Skeletal muscle tissue (tissue), 4 donors: Measurements from ENCODE around the gene PSMD10. TPM values are rescaled to one million over a fixed set of nuclear protein-coding genes. Genes with fewer than 3 reads are reported as not detected.

Experiments
- H3K27ac ChIP-seq: one replicate; pipeline ENCODE4 v1.7.0; 2013; ENCODE audit warnings: mild to moderate bottlenecking, low read depth, low read length, inconsistent platforms
- H3K27me3 ChIP-seq, 3 donors: one replicate each; pipeline ENCODE4 v1.7.0; 2013; ENCODE audit warnings: low read length in 3 of 3; ENCODE audit not compliant: control insufficient read depth in 3 of 3, insufficient read depth in 3 of 3
- H3K36me3 ChIP-seq, 3 donors: one replicate each; pipeline ENCODE4 v1.7.0; 2013; ENCODE audit warnings: low read length in 3 of 3; ENCODE audit not compliant: control insufficient read depth in 3 of 3, insufficient read depth in 3 of 3
- H3K4me1 ChIP-seq, 3 donors: one replicate each; pipeline ENCODE4 v1.7.0; 2013; ENCODE audit warnings: low read length in 3 of 3, mild to moderate bottlenecking in 3 of 3; ENCODE audit not compliant: control insufficient read depth in 3 of 3, insufficient read depth in 3 of 3
- H3K4me3 ChIP-seq, 3 donors: one replicate each; pipeline ENCODE4 v1.7.0; 2013; ENCODE audit warnings: low read length in 3 of 3
- H3K9ac ChIP-seq, 3 donors: one replicate each; pipeline ENCODE4 v1.7.0; 2013; ENCODE audit warnings: low read length in 3 of 3, mild to moderate bottlenecking in 3 of 3, moderate library complexity in 2 of 3, low read depth in 1 of 3
- H3K9me3 ChIP-seq, 3 donors: one replicate each; pipeline ENCODE4 v1.7.0; 2013; ENCODE audit warnings: low read length in 3 of 3; ENCODE audit not compliant: control insufficient read depth in 3 of 3
- total RNA-seq: library from RNA; depleted of rRNA; stranded (reverse); fragments of >200 nt; gene quantifications from one replicate; pipeline ENCODE4 v1.2.3, GENCODE V29; 2014
- donor health status: Osteomylitis.

PSMD10 gene
- total RNA-seq, 1 donor from 2014 or later, result 57.9 TPM

DNA sequence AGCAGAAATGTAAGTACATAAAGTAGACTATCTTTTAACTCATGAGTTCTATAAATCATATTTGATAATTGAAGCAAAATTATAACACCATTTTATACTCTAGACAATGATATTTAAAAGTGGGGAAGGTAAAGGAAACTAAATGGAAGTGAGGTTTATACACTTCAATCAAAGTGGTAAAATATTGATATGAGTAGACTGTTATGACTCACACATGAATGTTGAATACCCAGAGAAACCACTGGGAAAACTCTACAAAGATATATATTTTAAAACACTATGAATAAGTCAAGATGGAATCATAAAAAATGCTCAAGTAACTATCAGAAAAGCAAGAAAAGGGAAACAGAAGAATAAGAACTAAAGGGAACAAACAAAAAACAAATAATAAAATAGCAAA is 38.1 kb downstream of the PSMD10 start:
- H3K27ac ChIP-seq, result no peak overlapping the region
- no peak overlapping the region for H3K4me3 ChIP-seq
- H3K9ac ChIP-seq, result no peak overlapping the region
- no peaks in the 10 kb centered on the region for H3K36me3 ChIP-seq
- H3K4me1 ChIP-seq, result no peaks in the 10 kb centered on the region
- H3K9me3 ChIP-seq, result no peaks in the 10 kb centered on the region
- peaks cover 0 to 9% (median 0%) of the 10 kb centered on the region in 3 donors for H3K27me3 ChIP-seq

DNA sequence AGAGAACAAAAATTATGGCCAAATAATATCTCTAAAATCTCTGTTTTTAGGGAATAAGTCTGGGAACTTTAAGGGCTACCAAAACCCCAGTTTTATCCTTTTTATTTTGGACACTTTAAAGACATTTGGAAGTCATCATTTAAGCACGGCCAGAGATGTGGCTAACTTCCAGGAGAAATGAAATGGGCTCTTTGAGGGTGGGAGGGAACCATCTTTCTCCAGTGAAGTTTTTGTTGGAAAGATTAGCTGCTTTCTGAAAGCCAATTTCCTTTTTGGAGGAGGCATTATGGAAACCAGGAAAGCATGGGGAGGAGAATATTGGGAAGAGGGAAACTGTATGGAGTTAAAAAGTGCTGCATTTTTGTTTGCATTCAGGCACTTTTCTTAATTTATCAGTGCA is 41.7 kb downstream of the PSMD10 start:
- no peaks in the 10 kb centered on the region for H3K36me3 ChIP-seq

DNA sequence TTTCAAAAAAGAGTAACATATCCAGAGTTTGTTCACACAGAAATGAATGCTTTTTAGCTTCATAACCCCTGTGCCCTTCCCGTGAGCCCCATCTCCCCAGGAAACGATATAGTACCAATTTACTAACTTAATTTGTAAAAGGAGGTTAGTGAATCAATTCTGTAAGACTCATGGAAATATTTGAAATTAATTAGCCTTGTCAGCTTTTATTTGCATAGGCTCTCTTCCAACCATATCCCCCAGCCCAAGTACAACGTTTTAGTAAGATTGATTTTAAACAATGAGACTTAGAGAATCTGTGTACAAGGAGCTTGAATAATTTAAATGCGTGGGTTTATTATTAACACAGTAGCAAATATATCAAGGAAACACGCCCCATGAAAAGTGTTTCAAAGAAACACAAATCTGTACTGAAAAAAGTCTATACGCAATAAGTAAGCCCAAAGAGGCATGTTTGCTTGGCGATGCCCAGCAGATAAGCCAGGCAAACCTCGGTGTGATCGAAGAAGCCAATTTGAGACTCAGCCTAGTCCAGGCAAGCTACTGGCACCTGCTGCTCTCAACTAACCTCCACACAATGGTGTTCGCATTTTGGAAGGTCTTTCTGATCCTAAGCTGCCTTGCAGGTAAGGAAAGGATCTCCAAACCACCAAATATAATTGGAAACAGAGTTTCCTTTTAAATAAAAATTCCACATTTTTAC is 46.6 kb downstream of the PSMD10 start, which contains the start of gene VSIG1:
Gene VSIG1, plus strand, starts transcription at position 512 of the 703 bp plus-strand sequence. Its CDS starts 66 bp downstream, at position 578.
- no peak within 1 kb of the TSS for H3K27ac ChIP-seq
- H3K36me3 ChIP-seq, result no peaks in the 10 kb centered on the region
- no peak within 1 kb of the TSS for H3K9ac ChIP-seq
- H3K4me1 ChIP-seq, result no peaks in the 10 kb centered on the region
- peaks cover 0 to 10% (median 0%) of the 10 kb centered on the region in 3 donors for H3K27me3 ChIP-seq
- no peak within 1 kb of the TSS for H3K4me3 ChIP-seq
- no peaks in the 10 kb centered on the region for H3K9me3 ChIP-seq

More for the DNA sequence above, 41.7 kb downstream of the PSMD10 start:
- Histone ChIP-seq H3K9me3 (no peaks in the 10 kb centered on the region), H3K27ac (no peak overlapping the region), H3K4me3 (no peak overlapping the region), H3K4me1 (no peaks in the 10 kb centered on the region), H3K27me3 (peaks cover 0 to 9% (median 0%) of the 10 kb centered on the region in 3 donors), H3K9ac (no peak overlapping the region)

DNA sequence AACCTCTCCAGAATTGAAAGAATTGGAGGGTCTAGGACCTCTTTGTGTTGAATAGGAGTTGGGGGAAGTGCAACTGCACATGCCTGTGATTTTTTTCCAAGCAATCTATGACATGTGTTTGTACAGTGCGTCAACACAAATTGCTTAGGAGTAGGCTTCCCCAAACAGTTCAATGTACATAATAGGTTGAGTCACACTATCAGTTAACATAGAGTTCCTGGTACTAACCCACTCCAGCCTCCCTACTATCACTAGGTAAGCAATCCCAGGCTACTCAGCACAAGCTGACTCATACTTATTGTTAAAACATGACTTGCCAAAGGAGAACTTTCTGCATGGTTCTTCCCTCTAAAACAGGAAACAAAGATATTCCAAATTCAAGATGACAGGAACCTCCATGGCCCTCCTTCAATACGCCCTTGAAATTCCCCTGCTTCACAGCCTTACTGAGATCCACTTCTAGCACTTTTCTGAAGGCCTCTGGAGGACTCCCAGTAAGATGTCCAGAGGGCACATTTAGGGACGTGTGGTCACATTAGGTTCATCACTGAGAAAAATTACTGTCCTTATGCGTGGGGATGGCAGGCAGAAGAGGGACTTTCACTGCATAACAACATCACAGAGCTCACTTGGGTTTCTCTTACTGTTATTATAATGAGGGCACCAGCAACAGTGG is 54.9 kb downstream of the PSMD10 start:
- H3K36me3 ChIP-seq, result no peaks in the 10 kb centered on the region
- H3K9me3 ChIP-seq, result no peaks in the 10 kb centered on the region
- peaks cover 0 to 3% (median 0%) of the 10 kb centered on the region in 3 donors for H3K27me3 ChIP-seq
- H3K9ac ChIP-seq, result no peak overlapping the region
- no peak overlapping the region for H3K4me3 ChIP-seq
- no peaks in the 10 kb centered on the region for H3K4me1 ChIP-seq
- no peak overlapping the region for H3K27ac ChIP-seq

DNA sequence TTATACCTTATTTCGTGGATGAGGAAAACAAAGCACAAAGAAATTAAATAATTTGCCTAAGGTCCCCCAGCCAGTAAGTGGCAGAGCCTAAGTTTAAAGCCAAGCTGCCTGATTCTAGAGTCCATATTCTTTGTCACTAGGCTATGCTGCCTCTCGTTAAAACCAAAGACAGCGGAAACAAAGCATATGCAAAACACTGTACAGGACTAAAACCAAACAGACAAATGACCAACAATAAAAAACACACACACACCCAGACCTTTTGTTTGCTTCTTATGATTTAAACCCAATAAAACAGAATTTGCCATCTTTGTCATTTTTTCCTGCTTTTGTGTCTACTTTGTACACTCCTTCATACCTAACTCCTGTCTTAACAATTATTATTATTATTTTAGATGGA is 56.6 kb downstream of the PSMD10 start:
- H3K27ac ChIP-seq, result no peak overlapping the region
- H3K27me3 ChIP-seq, result peaks cover 0 to 3% (median 0%) of the 10 kb centered on the region in 3 donors
- H3K36me3 ChIP-seq, result no peaks in the 10 kb centered on the region
- H3K4me1 ChIP-seq, result no peaks in the 10 kb centered on the region
- H3K4me3 ChIP-seq, result no peak overlapping the region
- no peaks in the 10 kb centered on the region for H3K9me3 ChIP-seq
- no peak overlapping the region for H3K9ac ChIP-seq

Other genes starting within 250 kb of the PSMD10 start
- not detected for gene TEX13B, start 109.2 kb downstream of the PSMD10 start, total RNA-seq
- gene VSIG1, start 46.5 kb downstream of the PSMD10 start, total RNA-seq, result not detected
- gene ATG4A, start 236 bp upstream of the PSMD10 start, total RNA-seq, result 18.3 TPM